Psoas muscle (tissue), 8 donors: ENCODE results near the gene MSRB2. TPM values are rescaled to one million over a fixed set of nuclear protein-coding genes. Genes with fewer than 3 reads are reported as not detected.
A peak's percentile ranks its signal among the peaks of the same experiment; 100 is the strongest.

ENCODE experiments used
- ATAC-seq, 4 donors: fragments of 200-7000 bp; cut with Tn5 transposase; one replicate each; pipeline ENCODE4 v1.9.1; 2020; ENCODE audit warnings: moderate library complexity in 3 of 4, mild to moderate bottlenecking in 2 of 4
- DNase-seq, 2 donors: peaks; one replicate each; pipeline ENCODE4 v3.0.0-alpha.2; 2020
- H3K27ac ChIP-seq: fragments of 200-600 bp; one replicate; pipeline ENCODE4 v1.8.0; 2022
- H3K27me3 ChIP-seq, 3 donors: fragments of 200-600 bp in 1 of 3; one replicate each; pipeline versions ENCODE4 v1.6.1 to v1.8.0; 2013 to 2022; ENCODE audit warnings: low read length in 2 of 3, mild to moderate bottlenecking in 2 of 3, moderate library complexity in 1 of 3; ENCODE audit not compliant: insufficient read depth in 3 of 3
- H3K36me3 ChIP-seq, 2 donors: fragments of 200-600 bp in 1 of 2; one replicate each; pipeline versions ENCODE4 v1.6.1 to v1.8.0; 2013 to 2022; ENCODE audit warnings: low read depth in 1 of 2, mild to moderate bottlenecking in 1 of 2, moderate library complexity in 1 of 2; ENCODE audit not compliant: insufficient read depth in 1 of 2
- H3K4me1 ChIP-seq: fragments of 200-600 bp; one replicate; pipeline ENCODE4 v1.8.0; 2022
- H3K4me3 ChIP-seq: fragments of 200-600 bp; one replicate; pipeline ENCODE4 v1.8.0; 2022; ENCODE audit warnings: mild to moderate bottlenecking
- H3K9me3 ChIP-seq: fragments of 200-600 bp; one replicate; pipeline ENCODE4 v1.8.0; 2022
- WGBS, 3 donors: extraction: QIAGEN DNeasy Blood & Tissue Kit; methylation state at CpG; one replicate each; pipeline versions ENCODE4 v1.1.6 to v1.1.7; 2013; 5-methylcytosine and 5-hydroxymethylcytosine counted together
- intact Hi-C, 2 donors: fragments of 100-400 bp; cut with DNase I; formaldehyde crosslinking; loops; one replicate each; pipeline versions ENCODE4 v1.11.0 to v1.14.2; 2022
- polyA plus RNA-seq, 3 donors: library from polyadenylated mRNA; stranded (reverse); fragments of 200-250 nt; gene quantifications; one replicate each; pipeline ENCODE4 v1.2.3, GENCODE V29; 2013
- total RNA-seq, 4 donors: library from RNA; stranded (reverse); fragmentation: NEBNext Ultra II Directional in 2 of 4; extraction: Animal tissue kit (Norgen Biotek cat#: 25700) in 2 of 4; gene quantifications; one replicate each; pipeline versions ENCODE4 v1.2.1 to v1.2.4, GENCODE V29; 2021 to 2023
- TF ChIP-seq, protein P1 (sequence below): fragments of 200-600 bp; IDR thresholded peaks from one replicate; pipeline ENCODE4 v1.8.0; 2022; ENCODE audit warnings: antibody characterized with exemption
- donor health status: healthy with polysubstance abuse.
- donor health status: DM: no; HTN: no; CAD: no; lungs with moderate emphysema.
- donor health status: Bipolar disorder and iron deficiency.
- donor health status: healthy.
- donor health status: DM: yes; HTN: yes; CAD: no.
- donor health status: DM: no; HTN: no; CAD: no.
- donor health status: DM: no; HTN: no; CAD: no.
- donor health status: DM: yes; HTN: yes; CAD: no.

Gene MSRB2
- total and polyA plus RNA-seq, 7 donors = 19.4 to 69.7 (median 34.3) TPM

DNA sequence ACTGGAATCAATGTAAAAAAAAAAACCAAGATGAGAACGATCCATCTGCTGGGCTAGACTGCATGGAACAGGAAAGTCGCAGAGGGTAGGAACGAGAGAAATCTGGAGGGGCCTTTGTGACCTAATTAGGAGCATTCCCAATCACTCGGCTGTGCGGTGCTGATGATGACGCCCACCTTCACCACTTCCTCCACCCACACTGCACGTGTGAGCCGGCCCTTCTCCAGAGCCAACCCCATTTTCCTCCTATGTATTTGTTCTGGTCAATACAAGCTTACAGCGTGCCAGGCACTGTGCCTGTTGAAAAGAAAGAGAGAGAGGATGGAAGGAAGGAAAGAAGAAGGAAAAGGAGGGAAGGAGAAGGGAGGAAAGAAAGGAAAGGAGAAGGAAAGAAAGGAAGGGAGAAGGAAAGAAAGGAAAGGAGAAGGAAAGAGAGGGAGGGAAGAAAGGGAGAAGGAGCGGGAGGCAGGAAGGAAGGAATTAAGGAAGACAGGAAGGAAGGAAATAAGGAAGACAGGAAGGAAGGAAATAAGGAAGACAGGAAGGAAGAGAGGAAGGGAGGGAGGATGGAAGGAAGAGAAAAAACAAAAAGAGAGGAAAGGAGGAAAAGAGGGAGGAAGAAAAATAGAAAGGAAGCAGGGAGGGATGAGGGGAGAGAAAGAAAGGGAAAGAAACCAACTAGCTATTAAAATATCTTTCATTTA is 61.2 kb downstream of the MSRB2 start:
- TF ChIP-seq, protein P1, sequence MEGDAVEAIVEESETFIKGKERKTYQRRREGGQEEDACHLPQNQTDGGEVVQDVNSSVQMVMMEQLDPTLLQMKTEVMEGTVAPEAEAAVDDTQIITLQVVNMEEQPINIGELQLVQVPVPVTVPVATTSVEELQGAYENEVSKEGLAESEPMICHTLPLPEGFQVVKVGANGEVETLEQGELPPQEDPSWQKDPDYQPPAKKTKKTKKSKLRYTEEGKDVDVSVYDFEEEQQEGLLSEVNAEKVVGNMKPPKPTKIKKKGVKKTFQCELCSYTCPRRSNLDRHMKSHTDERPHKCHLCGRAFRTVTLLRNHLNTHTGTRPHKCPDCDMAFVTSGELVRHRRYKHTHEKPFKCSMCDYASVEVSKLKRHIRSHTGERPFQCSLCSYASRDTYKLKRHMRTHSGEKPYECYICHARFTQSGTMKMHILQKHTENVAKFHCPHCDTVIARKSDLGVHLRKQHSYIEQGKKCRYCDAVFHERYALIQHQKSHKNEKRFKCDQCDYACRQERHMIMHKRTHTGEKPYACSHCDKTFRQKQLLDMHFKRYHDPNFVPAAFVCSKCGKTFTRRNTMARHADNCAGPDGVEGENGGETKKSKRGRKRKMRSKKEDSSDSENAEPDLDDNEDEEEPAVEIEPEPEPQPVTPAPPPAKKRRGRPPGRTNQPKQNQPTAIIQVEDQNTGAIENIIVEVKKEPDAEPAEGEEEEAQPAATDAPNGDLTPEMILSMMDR = no peak
- Histone ChIP-seq H3K4me1 (peaks cover 3% of the 10 kb centered on the region), H3K27ac (no peak overlapping the region), H3K36me3 (no peaks in the 10 kb centered on the region), H3K27me3 (peaks cover 0 to 13% (median 0%) of the 10 kb centered on the region in 3 donors), H3K9me3 (no peaks in the 10 kb centered on the region), H3K4me3 (no peak overlapping the region)
- ATAC-seq = no peak
- intact Hi-C loops = loop anchor here in 1 of 2 donors (5.0 kb wide), 1 partner anchor 366 kb away; no protein-coding TSS in a partner anchor
- DNase-seq = no peak
- WGBS, 3 donors = 59 to 66% (median 65%) methylated on average over 10 of the region's 10 CpGs

DNA sequence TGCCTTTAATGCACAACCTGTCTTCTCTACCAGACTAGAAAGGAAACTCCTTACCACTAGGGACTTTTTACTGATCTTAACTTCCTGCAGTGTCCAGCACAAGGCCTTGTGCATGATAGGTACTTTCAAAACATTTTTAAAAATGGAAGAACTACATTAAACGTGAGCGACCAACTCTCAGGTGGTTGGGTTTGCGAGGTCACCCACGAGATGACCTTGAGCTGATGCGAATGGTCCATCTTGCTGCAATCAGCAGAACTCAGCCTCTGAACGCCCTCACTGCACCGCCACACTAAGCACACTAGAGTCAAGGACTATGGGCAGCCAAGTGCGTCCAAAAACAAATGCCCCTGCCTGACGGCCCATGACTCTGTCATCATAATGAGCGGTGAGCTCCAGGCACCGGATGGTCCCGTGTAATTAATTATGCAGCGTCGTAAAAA is 61.9 kb downstream of the MSRB2 start:
- Histone ChIP-seq H3K27ac (no peak overlapping the region), H3K4me1 (peaks cover 3% of the 10 kb centered on the region), H3K36me3 (no peaks in the 10 kb centered on the region), H3K27me3 (peaks cover 0 to 13% (median 0%) of the 10 kb centered on the region in 3 donors), H3K9me3 (no peaks in the 10 kb centered on the region), H3K4me3 (no peak overlapping the region)
- TF ChIP-seq, protein P1 = no peak
- ATAC-seq = no peak
- DNase-seq = no peak
- 39 to 51% (median 42%) methylated on average over 14 of the region's 14 CpGs for WGBS, 3 donors
- intact Hi-C loops = loop anchor here in 1 of 2 donors (5.0 kb wide), 1 partner anchor 365 kb away; no protein-coding TSS in a partner anchor

DNA sequence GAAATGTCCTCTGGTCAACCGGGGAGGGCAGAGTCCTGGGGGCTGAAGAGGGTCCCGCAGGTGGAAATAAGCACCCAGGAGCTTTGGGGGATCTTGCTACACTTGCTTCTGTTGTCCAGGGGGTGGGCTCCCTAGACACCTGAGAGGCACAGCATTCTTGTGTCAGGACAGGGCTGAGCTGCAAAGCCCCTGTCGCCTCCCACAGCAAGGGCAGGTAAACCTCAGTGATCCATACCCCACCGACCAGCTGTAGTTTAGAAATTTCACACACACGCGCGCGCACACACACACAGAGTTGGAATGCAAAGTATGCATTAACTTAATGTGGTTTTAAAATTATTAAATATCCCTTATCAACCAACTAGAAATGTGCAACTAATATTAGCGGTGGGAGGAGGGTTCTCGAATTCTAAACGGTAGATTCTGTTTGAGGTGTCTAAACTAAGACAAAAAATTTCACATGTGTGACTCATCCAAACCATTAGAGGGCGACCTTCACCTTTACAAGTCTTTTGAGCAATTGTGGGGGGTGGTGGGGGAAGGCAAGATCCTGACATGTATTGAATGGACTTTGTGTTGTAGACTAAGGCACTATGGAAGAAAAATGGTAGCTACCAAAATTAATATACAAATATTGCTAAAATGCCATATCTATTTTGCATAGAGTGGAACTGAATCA is 62.5 kb downstream of the MSRB2 start:
- TF ChIP-seq, protein P1 = no peak
- Histone ChIP-seq H3K27me3 (peaks cover 0 to 13% (median 0%) of the 10 kb centered on the region in 3 donors), H3K27ac (no peak overlapping the region), H3K9me3 (no peaks in the 10 kb centered on the region), H3K4me1 (peaks cover 3% of the 10 kb centered on the region), H3K4me3 (no peak overlapping the region), H3K36me3 (no peaks in the 10 kb centered on the region)
- 36 to 41% (median 40%) methylated on average over 12 of the region's 12 CpGs for WGBS, 3 donors
- intact Hi-C loops = loop anchor here in 1 of 2 donors (2.0 to 5.0 kb wide), 2 partner anchors 364 to 545 kb away; no protein-coding TSS in a partner anchor
- ATAC-seq = peak in 2 of 4 donors; percentile 54 to 55
- DNase-seq = no peak

DNA sequence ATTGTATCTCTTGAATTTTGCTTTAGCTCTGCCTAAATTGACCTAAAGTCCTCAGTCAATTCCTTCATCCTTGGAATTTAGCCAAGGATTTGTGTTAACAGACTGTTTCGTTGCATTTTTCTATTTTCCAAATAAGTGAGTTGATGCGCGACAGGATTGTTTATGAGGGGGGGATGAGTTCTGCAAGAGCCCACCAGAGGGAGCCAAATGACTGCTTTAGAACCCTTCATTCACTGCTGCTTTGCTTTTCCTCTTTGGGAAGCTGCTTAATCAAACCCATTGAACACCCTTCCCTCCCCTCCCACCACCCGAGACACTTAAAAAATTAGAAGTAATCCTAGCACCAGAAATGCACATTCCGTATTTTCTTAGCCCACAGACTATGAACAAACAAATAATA is 63.0 kb downstream of the MSRB2 start:
- H3K36me3 ChIP-seq = no peaks in the 10 kb centered on the region
- intact Hi-C loops = loop anchor here in 1 of 2 donors (2.0 to 5.0 kb wide), 2 partner anchors 364 to 544 kb away; no protein-coding TSS in a partner anchor
- H3K9me3 ChIP-seq = no peaks in the 10 kb centered on the region
- 1 to 4% (median 2%) methylated on average over 5 of the region's 5 CpGs for WGBS, 3 donors
- TF ChIP-seq, protein P1 = peak; percentile 75
- no peak overlapping the region for H3K4me3 ChIP-seq
- ATAC-seq = peak; percentile 67 to 80 (median 70)
- peaks cover 0 to 13% (median 0%) of the 10 kb centered on the region in 3 donors for H3K27me3 ChIP-seq
- H3K4me1 ChIP-seq = peaks cover 3% of the 10 kb centered on the region
- H3K27ac ChIP-seq = no peak overlapping the region
- DNase-seq = no peak
